ENCODE results near the gene ADGRV1. TPM values are rescaled to one million over a fixed set of nuclear protein-coding genes. Genes with fewer than 3 reads are reported as not detected.

ADGRV1 gene
- total RNA-seq, 5 donors from 2014 or later (not counting 1 experiment from before 2014, with no cell fraction given): 0.68 to 1.6 (median 1.2) TPM; not detected in 1

DNA sequence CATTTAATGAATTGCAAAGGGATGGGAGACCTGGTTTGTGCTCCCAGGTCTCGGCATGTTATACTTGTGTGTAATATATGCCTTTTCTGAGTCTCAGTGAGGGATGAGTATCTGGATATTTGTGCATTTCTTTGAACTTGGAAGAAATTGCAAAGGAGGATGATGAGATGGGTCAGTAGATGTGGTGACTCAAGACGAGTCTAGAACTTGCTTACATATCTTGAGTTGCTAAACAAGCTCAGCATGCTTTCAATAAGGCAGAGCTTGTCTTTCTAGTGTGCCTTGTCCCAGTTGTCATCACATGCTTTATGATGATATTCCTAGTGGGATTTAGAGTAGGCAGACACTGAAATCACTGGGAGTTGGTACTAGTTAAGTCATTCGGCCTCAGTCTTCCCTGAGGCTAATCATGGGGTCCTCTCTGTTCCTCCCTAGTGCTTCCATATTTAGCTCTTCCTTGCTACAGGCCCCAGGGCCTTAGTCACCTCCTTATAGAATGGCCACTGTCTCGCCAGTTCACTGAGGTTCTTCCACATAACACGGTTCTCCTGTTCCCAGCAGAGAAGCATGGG is 602.2 kb downstream of the ADGRV1 start:
- no peak overlapping the region for H3K27ac ChIP-seq (ENCODE audit: low read length)
- Mint-ChIP-seq H3K27me3 (no peaks in the 10 kb centered on the region), H3K9me3 (no peaks in the 10 kb centered on the region), H3K4me1 (peaks cover 16 to 22% (median 18%) of the 10 kb centered on the region in 3 donors), H3K4me3 (no peak overlapping the region), H3K27ac (no peak overlapping the region), H3K36me3 (no peaks in the 10 kb centered on the region)
- DNase-seq (no peak), ATAC-seq (replicated peaks in 1 of 4) (no peak)
- ChIA-PET CTCF (no interaction called here), POLR2A (no interaction called here)
- no peaks in the 10 kb centered on the region for H3K9me3 ChIP-seq
- no peak overlapping the region for H3K4me3 ChIP-seq (ENCODE audit: control insufficient read depth in 1 of 2, extremely low read depth in 1 of 2, low read length in 1 of 2)
- no peaks in the 10 kb centered on the region for H3K36me3 ChIP-seq (ENCODE audit: control insufficient read depth in 2 of 2, extremely low read depth in 1 of 2, insufficient read depth in 1 of 2, low read length in 1 of 2)
- WGBS (ENCODE audit: insufficient coverage): 100% methylated on average over 3 of the region's 5 CpGs
- no peaks in the 10 kb centered on the region for H3K27me3 ChIP-seq (replicated peaks in 1 of 2; ENCODE audit: control insufficient read depth in 2 of 2, extremely low read depth in 1 of 2, insufficient read depth in 2 of 2, low read length in 1 of 2)
- H3K4me1 ChIP-seq (ENCODE audit: control insufficient read depth in 1 of 2, extremely low read depth in 1 of 2, insufficient read depth in 2 of 2, low read length in 2 of 2): peaks cover 2 to 12% of the 10 kb centered on the region in 2 experiments

DNA sequence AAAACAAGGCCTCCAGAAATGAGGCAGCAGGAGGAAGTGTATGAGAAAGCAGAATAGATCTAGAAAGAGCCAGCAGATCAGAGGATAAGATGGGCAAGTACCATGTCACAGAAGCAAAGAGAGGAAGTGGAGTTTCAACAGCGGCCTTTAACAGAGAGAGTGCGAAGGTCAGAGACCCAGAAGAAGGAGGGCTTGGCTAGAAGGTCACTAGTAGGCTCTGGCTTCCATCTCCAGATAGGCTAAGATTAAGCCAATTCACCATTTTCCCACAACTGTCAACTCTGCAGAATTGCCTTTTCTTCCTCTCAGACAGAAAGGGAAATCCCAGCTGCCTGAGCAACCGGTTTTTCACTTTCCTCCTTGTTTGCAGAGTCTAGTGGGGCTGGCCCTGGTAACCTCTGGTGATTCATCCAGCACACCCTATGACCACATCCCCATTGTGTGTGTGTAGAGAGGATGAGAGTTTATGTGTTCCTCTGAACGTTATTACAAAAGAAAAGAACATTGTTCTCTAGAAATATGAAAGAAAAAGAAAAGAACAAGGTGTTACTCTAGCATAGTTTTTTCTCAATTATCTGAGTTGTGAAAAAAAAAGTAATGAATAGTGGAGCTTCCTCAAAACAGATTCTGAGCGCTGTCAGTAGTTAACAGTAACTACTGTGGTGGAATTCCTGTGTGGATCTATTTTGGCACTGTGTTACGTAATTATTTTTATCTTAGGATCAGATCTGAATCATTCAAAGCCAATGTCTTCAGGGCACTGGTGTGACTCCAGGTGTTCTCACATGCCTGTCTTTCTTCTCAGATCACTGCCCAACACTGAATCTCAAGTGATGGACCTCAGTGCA is 604.2 kb downstream of the ADGRV1 start:
- H3K27me3 Mint-ChIP-seq: no peaks in the 10 kb centered on the region
- peak; percentile 90 to 98 (median 97) for ATAC-seq (replicated peaks in 1 of 4)
- POLR2A ChIA-PET: no interaction called here

DNA sequence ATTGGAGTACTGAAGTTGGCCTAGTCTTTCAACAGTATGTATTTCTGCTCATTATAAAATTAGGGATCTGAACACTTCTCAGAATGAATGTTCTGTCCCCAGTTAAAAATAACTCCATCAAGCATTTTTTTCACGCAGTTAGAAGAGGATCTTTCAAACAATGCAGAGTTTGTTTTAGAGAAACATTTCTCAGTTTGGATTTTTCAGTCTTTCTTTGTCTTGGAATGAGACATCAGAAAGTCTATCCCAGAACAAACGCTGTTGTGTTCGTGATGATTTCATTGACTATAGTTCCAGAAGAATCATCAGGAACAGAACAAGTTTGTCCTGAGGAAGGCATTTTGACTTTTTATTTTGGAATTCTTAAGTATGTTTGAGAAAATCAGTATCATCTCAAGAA is 605.8 kb downstream of the ADGRV1 start:
- H3K27ac ChIP-seq (ENCODE audit: low read length): no peak overlapping the region
- 86% methylated on average over 2 of the region's 3 CpGs for WGBS (ENCODE audit: insufficient coverage)
- no peaks in the 10 kb centered on the region for H3K9me3 Mint-ChIP-seq
- H3K36me3 Mint-ChIP-seq: no peaks in the 10 kb centered on the region
- POLR2A ChIA-PET: no interaction called here
- no peaks in the 10 kb centered on the region for H3K9me3 ChIP-seq
- H3K4me3 Mint-ChIP-seq: no peak overlapping the region
- ATAC-seq (replicated peaks in 1 of 4) (no peak), DNase-seq (no peak)
- H3K4me1 Mint-ChIP-seq: peaks cover 16 to 22% (median 18%) of the 10 kb centered on the region in 3 donors
- H3K27me3 Mint-ChIP-seq: no peaks in the 10 kb centered on the region
- CTCF ChIA-PET: interaction anchor here (0.5 to 1.0 kb wide), 2 partner anchors 241 to 255 kb away, joined by 3 to 4 read pairs; no protein-coding TSS in a partner anchor
- H3K27me3 ChIP-seq (replicated peaks in 1 of 2; ENCODE audit: control insufficient read depth in 2 of 2, extremely low read depth in 1 of 2, insufficient read depth in 2 of 2, low read length in 1 of 2): no peaks in the 10 kb centered on the region
- no peaks in the 10 kb centered on the region for H3K36me3 ChIP-seq (ENCODE audit: control insufficient read depth in 2 of 2, extremely low read depth in 1 of 2, insufficient read depth in 1 of 2, low read length in 1 of 2)
- no peak overlapping the region for H3K27ac Mint-ChIP-seq
- peaks cover 2 to 12% of the 10 kb centered on the region in 2 experiments for H3K4me1 ChIP-seq (ENCODE audit: control insufficient read depth in 1 of 2, extremely low read depth in 1 of 2, insufficient read depth in 2 of 2, low read length in 2 of 2)
- H3K4me3 ChIP-seq (ENCODE audit: control insufficient read depth in 1 of 2, extremely low read depth in 1 of 2, low read length in 1 of 2): no peak overlapping the region

More for the DNA sequence above, 604.2 kb downstream of the ADGRV1 start:
- H3K4me3 Mint-ChIP-seq: peak overlapping the region in 2 of 3 donors; percentile 4 to 13
- Histone ChIP-seq H3K27me3 (replicated peaks in 1 of 2; ENCODE audit: control insufficient read depth in 2 of 2, extremely low read depth in 1 of 2, insufficient read depth in 2 of 2, low read length in 1 of 2) (no peaks in the 10 kb centered on the region), H3K4me3 (ENCODE audit: control insufficient read depth in 1 of 2, extremely low read depth in 1 of 2, low read length in 1 of 2) (no peak overlapping the region), H3K36me3 (ENCODE audit: control insufficient read depth in 2 of 2, extremely low read depth in 1 of 2, insufficient read depth in 1 of 2, low read length in 1 of 2) (no peaks in the 10 kb centered on the region), H3K27ac (ENCODE audit: low read length) (peak overlapping the region; percentile 50), H3K4me1 (ENCODE audit: control insufficient read depth in 1 of 2, extremely low read depth in 1 of 2, insufficient read depth in 2 of 2, low read length in 2 of 2) (peaks cover 2 to 12% of the 10 kb centered on the region in 2 experiments), H3K9me3 (no peaks in the 10 kb centered on the region)
- no peaks in the 10 kb centered on the region for H3K9me3 Mint-ChIP-seq
- H3K4me1 Mint-ChIP-seq: peaks cover 16 to 22% (median 18%) of the 10 kb centered on the region in 3 donors
- peak in 29 of 35 experiments; percentile 4 to 59 (median 27) for DNase-seq
- WGBS (ENCODE audit: insufficient coverage): 76% methylated on average over 2 of the region's 6 CpGs
- peak overlapping the region; percentile 39 to 87 for H3K27ac Mint-ChIP-seq
- no peaks in the 10 kb centered on the region for H3K36me3 Mint-ChIP-seq
- CTCF ChIA-PET: no interaction called here

DNA sequence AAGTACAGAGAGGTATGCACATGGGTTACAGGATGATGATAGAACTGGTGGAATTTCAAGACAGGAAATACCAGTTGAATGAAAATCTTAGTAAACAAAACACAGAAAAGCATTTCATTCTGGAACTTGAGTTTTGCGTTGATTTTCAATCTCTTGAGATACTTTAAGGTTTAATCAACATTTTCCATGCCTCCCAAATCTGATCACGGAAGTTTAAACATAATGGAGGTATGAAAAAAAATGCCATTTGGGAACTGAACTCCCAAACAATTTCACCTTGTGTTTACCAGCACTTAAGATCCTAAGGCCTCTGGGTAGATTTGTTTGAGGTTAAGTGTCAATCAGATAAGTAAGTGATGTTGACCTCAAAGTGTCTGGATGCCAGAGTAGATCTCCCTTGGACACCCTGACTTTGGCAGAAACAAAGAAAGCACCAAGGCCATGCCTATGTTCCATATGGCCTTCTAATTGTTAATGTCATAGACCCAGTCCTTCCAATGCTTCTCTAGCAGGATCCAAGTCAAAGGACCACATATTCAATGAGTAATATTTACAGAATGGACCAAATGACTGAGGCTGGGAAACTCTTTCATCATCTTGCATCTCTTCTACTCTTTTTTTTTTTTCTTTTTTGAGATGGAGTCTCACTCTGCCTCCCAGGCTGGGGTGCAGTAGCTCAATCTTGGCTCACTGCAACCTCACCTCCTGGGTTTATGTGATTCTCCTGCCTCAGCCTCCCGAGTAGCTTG is 607.6 kb downstream of the ADGRV1 start:
- ATAC-seq (replicated peaks in 1 of 4): no peak
- Mint-ChIP-seq H3K27ac (no peak overlapping the region), H3K4me1 (peaks cover 16 to 22% (median 18%) of the 10 kb centered on the region in 3 donors), H3K36me3 (no peaks in the 10 kb centered on the region), H3K4me3 (no peak overlapping the region), H3K27me3 (no peaks in the 10 kb centered on the region), H3K9me3 (no peaks in the 10 kb centered on the region)
- Histone ChIP-seq H3K4me3 (ENCODE audit: control insufficient read depth in 1 of 2, extremely low read depth in 1 of 2, low read length in 1 of 2) (no peak overlapping the region), H3K4me1 (ENCODE audit: control insufficient read depth in 1 of 2, extremely low read depth in 1 of 2, insufficient read depth in 2 of 2, low read length in 2 of 2) (peaks cover 2 to 12% of the 10 kb centered on the region in 2 experiments), H3K36me3 (ENCODE audit: control insufficient read depth in 2 of 2, extremely low read depth in 1 of 2, insufficient read depth in 1 of 2, low read length in 1 of 2) (no peaks in the 10 kb centered on the region), H3K27ac (ENCODE audit: low read length) (no peak overlapping the region), H3K9me3 (no peaks in the 10 kb centered on the region), H3K27me3 (replicated peaks in 1 of 2; ENCODE audit: control insufficient read depth in 2 of 2, extremely low read depth in 1 of 2, insufficient read depth in 2 of 2, low read length in 1 of 2) (no peaks in the 10 kb centered on the region)
- no peak for DNase-seq
- WGBS (ENCODE audit: insufficient coverage): 86% methylated on average over 1 of the region's 3 CpGs
- ChIA-PET POLR2A (no interaction called here), CTCF (no interaction called here)

DNA sequence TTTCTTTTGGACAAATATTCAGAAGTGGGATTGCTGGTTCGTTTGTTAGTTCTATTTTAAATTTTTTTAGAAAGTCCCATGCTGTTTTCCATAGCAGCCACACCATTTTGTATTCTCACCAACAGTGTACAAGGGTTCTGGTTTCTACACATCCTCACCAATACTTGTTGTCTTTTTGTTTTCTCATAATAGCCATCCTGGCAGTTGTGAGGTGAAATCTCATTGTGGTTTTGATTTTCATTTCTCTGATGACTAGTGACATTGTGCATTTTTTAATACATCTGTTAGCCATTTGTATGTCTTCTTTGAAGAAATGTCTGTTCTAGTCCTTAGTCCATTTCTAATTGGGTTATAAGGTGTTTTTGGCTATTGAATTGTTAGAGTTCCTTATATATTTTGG is 610.3 kb downstream of the ADGRV1 start:
- ChIA-PET CTCF (no interaction called here), POLR2A (interaction anchor here in 1 of 2 donors (0.6 kb wide), 1 partner anchor 163 kb away, joined by 3 read pairs; no protein-coding TSS in a partner anchor)
- no peaks in the 10 kb centered on the region for H3K27me3 Mint-ChIP-seq
- Histone ChIP-seq H3K36me3 (ENCODE audit: control insufficient read depth in 2 of 2, extremely low read depth in 1 of 2, insufficient read depth in 1 of 2, low read length in 1 of 2) (no peaks in the 10 kb centered on the region), H3K27me3 (replicated peaks in 1 of 2; ENCODE audit: control insufficient read depth in 2 of 2, extremely low read depth in 1 of 2, insufficient read depth in 2 of 2, low read length in 1 of 2) (no peaks in the 10 kb centered on the region), H3K4me3 (ENCODE audit: control insufficient read depth in 1 of 2, extremely low read depth in 1 of 2, low read length in 1 of 2) (no peak overlapping the region), H3K4me1 (ENCODE audit: control insufficient read depth in 1 of 2, extremely low read depth in 1 of 2, insufficient read depth in 2 of 2, low read length in 2 of 2) (no peaks in the 10 kb centered on the region), H3K27ac (ENCODE audit: low read length) (no peak overlapping the region), H3K9me3 (no peaks in the 10 kb centered on the region)
- no peak for DNase-seq
- H3K4me1 Mint-ChIP-seq: no peaks in the 10 kb centered on the region
- H3K9me3 Mint-ChIP-seq: no peaks in the 10 kb centered on the region
- H3K4me3 Mint-ChIP-seq: no peak overlapping the region
- no peak for ATAC-seq (replicated peaks in 1 of 4)
- H3K27ac Mint-ChIP-seq: no peak overlapping the region
- no CpG with 5 or more reads among the region's 1 CpG for WGBS (ENCODE audit: insufficient coverage)
- no peaks in the 10 kb centered on the region for H3K36me3 Mint-ChIP-seq

DNA sequence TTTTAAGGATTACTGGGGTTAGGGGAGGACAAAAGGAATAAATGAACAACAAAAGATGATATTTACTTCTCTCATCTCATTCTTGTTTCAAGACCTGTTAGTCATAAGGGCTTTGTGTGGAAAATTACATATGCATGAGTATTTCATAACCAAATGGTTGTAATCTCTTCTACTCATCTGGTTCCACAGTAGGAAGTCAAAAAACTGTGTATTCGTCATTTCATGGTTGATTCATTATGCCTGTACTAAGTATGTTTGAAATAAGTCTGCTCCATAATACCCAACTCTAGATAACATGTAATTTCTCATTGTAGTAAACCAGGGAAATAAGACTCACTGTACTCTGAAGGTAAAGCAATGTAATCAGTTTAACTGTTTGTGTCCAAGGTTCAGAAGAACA is 611.7 kb downstream of the ADGRV1 start:
- DNase-seq: no peak
- H3K36me3 ChIP-seq (ENCODE audit: control insufficient read depth in 2 of 2, extremely low read depth in 1 of 2, insufficient read depth in 1 of 2, low read length in 1 of 2): no peaks in the 10 kb centered on the region
- no CpG with 5 or more reads among the region's 1 CpG for WGBS (ENCODE audit: insufficient coverage)
- H3K27me3 ChIP-seq (replicated peaks in 1 of 2; ENCODE audit: control insufficient read depth in 2 of 2, extremely low read depth in 1 of 2, insufficient read depth in 2 of 2, low read length in 1 of 2): no peaks in the 10 kb centered on the region
- H3K9me3 ChIP-seq: no peaks in the 10 kb centered on the region
- Mint-ChIP-seq H3K4me3 (no peak overlapping the region), H3K27ac (no peak overlapping the region), H3K27me3 (no peaks in the 10 kb centered on the region), H3K36me3 (no peaks in the 10 kb centered on the region), H3K9me3 (no peaks in the 10 kb centered on the region), H3K4me1 (no peaks in the 10 kb centered on the region)
- no peaks in the 10 kb centered on the region for H3K4me1 ChIP-seq (ENCODE audit: control insufficient read depth in 1 of 2, extremely low read depth in 1 of 2, insufficient read depth in 2 of 2, low read length in 2 of 2)
- no peak overlapping the region for H3K27ac ChIP-seq (ENCODE audit: low read length)
- ChIA-PET POLR2A (no interaction called here), CTCF (no interaction called here)
- no peak overlapping the region for H3K4me3 ChIP-seq (ENCODE audit: control insufficient read depth in 1 of 2, extremely low read depth in 1 of 2, low read length in 1 of 2)
- no peak for ATAC-seq (replicated peaks in 1 of 4)
